Astrocyte (in vitro differentiated cells and primary cell): ENCODE data around the gene SNX6. TPM values are rescaled to one million over a fixed set of nuclear protein-coding genes. Genes with fewer than 3 reads are reported as not detected.

ENCODE experiments used
- DNase-seq: peaks from one replicate; pipeline ENCODE4 v3.0.0-alpha.2; 2010; ENCODE audit warnings: low read depth
- FAIRE-seq: peaks from 2 replicates; lab custom pipeline; 2011; peaks lifted over from hg19 to GRCh38; lab: Jason Lieb, UNC
- H2AFZ ChIP-seq: 2 replicates; pipeline ENCODE4 v1.6.0; 2012; ENCODE audit warnings: low read depth, low read length, inconsistent platforms
- H3K27ac ChIP-seq: 2 replicates; pipeline ENCODE4 v1.5.1; 2011; ENCODE audit warnings: low read depth, low read length, inconsistent platforms
- H3K27me3 ChIP-seq: 2 replicates; pipeline ENCODE4 v1.6.0; 2011; ENCODE audit warnings: low read length, inconsistent platforms; ENCODE audit not compliant: insufficient read depth
- H3K36me3 ChIP-seq: 2 replicates; pipeline ENCODE4 v1.5.1; 2011; ENCODE audit warnings: low read length, inconsistent platforms; ENCODE audit not compliant: insufficient read depth
- H3K4me1 ChIP-seq: 2 replicates; pipeline ENCODE4 v1.5.1; 2011; ENCODE audit warnings: low read length, inconsistent platforms; ENCODE audit not compliant: insufficient read depth
- H3K4me2 ChIP-seq: 2 replicates; pipeline ENCODE4 v1.6.0; 2012; ENCODE audit warnings: low read length, inconsistent platforms
- H3K4me3 ChIP-seq: 2 replicates; pipeline ENCODE4 v1.5.1; 2011; ENCODE audit warnings: low read depth, mild to moderate bottlenecking, low read length, inconsistent platforms; ENCODE audit not compliant: insufficient read depth
- H3K79me2 ChIP-seq: 2 replicates; pipeline ENCODE4 v1.6.0; 2012; ENCODE audit warnings: mild to moderate bottlenecking, low read length, inconsistent platforms; ENCODE audit not compliant: insufficient read depth
- H3K9ac ChIP-seq: 2 replicates; pipeline ENCODE4 v1.6.0; 2012; ENCODE audit warnings: mild to moderate bottlenecking, low read length, inconsistent platforms
- H3K9me3 ChIP-seq: 2 replicates; pipeline ENCODE4 v1.5.1; 2012; ENCODE audit warnings: low read depth, mild to moderate bottlenecking, low read length, inconsistent platforms; ENCODE audit not compliant: insufficient read depth
- H4K20me1 ChIP-seq: 2 replicates; pipeline ENCODE4 v1.6.0; 2012; ENCODE audit warnings: low read length, inconsistent platforms; ENCODE audit not compliant: insufficient read depth
- H3K27ac Mint-ChIP-seq: one replicate; pipeline ENCODE4 v1.8.0; 2021; ENCODE audit warnings: mild to moderate bottlenecking, mixed read lengths; ENCODE audit not compliant: unreplicated experiment
- H3K27me3 Mint-ChIP-seq: one replicate; pipeline ENCODE4 v1.8.0; 2021; ENCODE audit warnings: low read depth, mixed read lengths; ENCODE audit not compliant: unreplicated experiment
- H3K36me3 Mint-ChIP-seq: one replicate; pipeline ENCODE4 v1.8.0; 2021; ENCODE audit warnings: low read depth, mixed read lengths; ENCODE audit not compliant: unreplicated experiment
- H3K4me1 Mint-ChIP-seq: one replicate; pipeline ENCODE4 v1.8.0; 2021; ENCODE audit warnings: low read depth, mixed read lengths; ENCODE audit not compliant: unreplicated experiment
- H3K4me3 Mint-ChIP-seq: one replicate; pipeline ENCODE4 v1.8.0; 2021; ENCODE audit warnings: mild to moderate bottlenecking, moderate library complexity, mixed read lengths; ENCODE audit not compliant: unreplicated experiment
- H3K9me3 Mint-ChIP-seq: one replicate; pipeline ENCODE4 v1.8.0; 2021; ENCODE audit warnings: mild to moderate bottlenecking, mixed read lengths; ENCODE audit not compliant: unreplicated experiment
- CTCF ChIP-seq: IDR thresholded peaks from 2 replicates; pipeline ENCODE4 v1.5.1; 2011; ENCODE audit warnings: low read depth, mild to moderate bottlenecking, inconsistent platforms, low read length, moderate library complexity; ENCODE audit not compliant: insufficient read depth
- EZH2 ChIP-seq: IDR thresholded peaks from 2 replicates; pipeline ENCODE4 v1.6.1; 2012; ENCODE audit warnings: mild to moderate bottlenecking, low read length, inconsistent platforms; ENCODE audit not compliant: insufficient read depth
- total RNA-seq: library from RNA; stranded (reverse); gene quantifications from 2 replicates; pipeline ENCODE4 v1.2.1, GENCODE V29; 2021

The SNX6 gene
- total RNA-seq, 1 donor from 2014 or later = 111 TPM

GRCh38 chr14:34646570-34647255 is 16.8 kb upstream of the SNX6 start:
- Mint-ChIP-seq H3K4me3 (no peak overlapping the region), H3K4me1 (peaks cover 25% of the 10 kb centered on the region), H3K9me3 (no peaks in the 10 kb centered on the region), H3K27me3 (no peaks in the 10 kb centered on the region), H3K27ac (no peak overlapping the region), H3K36me3 (no peaks in the 10 kb centered on the region)
- Histone ChIP-seq H3K9me3 (no peaks in the 10 kb centered on the region), H3K9ac (no peak overlapping the region), H3K79me2 (no peaks in the 10 kb centered on the region), H3K4me2 (no peak overlapping the region), H3K36me3 (no peaks in the 10 kb centered on the region), H4K20me1 (no peaks in the 10 kb centered on the region), H2AFZ (no peak overlapping the region), H3K4me3 (no peak overlapping the region), H3K27me3 (no peaks in the 10 kb centered on the region), H3K27ac (no peak overlapping the region), H3K4me1 (peaks cover 26% of the 10 kb centered on the region)
- FAIRE-seq = no peak
- DNase-seq = no peak
- TF ChIP-seq EZH2 (no peak), CTCF (no peak)

- H3K4me3 Mint-ChIP-seq = no peak overlapping the region
- no peak for TF ChIP-seq EZH2
- no peak for TF ChIP-seq CTCF
- no peak overlapping the region for H3K27ac ChIP-seq
Measured at GRCh38 chr14:34643361-34643760, 13.4 kb upstream of the SNX6 start.

GRCh38 chr14:34642595-34642994 is 12.6 kb upstream of the SNX6 start:
- Histone ChIP-seq H3K27me3 (no peaks in the 10 kb centered on the region), H3K9me3 (no peaks in the 10 kb centered on the region), H3K27ac (no peak overlapping the region), H3K4me2 (no peak overlapping the region), H3K4me1 (no peaks in the 10 kb centered on the region), H2AFZ (no peak overlapping the region), H3K79me2 (no peaks in the 10 kb centered on the region), H3K9ac (no peak overlapping the region), H4K20me1 (no peaks in the 10 kb centered on the region), H3K36me3 (no peaks in the 10 kb centered on the region), H3K4me3 (no peak overlapping the region)
- FAIRE-seq = no peak
- no peak for DNase-seq
- H3K27me3 Mint-ChIP-seq = no peaks in the 10 kb centered on the region
- no peak overlapping the region for H3K27ac Mint-ChIP-seq
- H3K36me3 Mint-ChIP-seq = peaks cover 2% of the 10 kb centered on the region
- no peak overlapping the region for H3K4me3 Mint-ChIP-seq
- no peaks in the 10 kb centered on the region for H3K9me3 Mint-ChIP-seq
- no peaks in the 10 kb centered on the region for H3K4me1 Mint-ChIP-seq
- TF ChIP-seq CTCF (no peak), EZH2 (no peak)

More at GRCh38 chr14:34643361-34643760, 13.4 kb upstream of the SNX6 start:
- H2AFZ ChIP-seq = no peak overlapping the region
- H3K27ac Mint-ChIP-seq = peak overlapping the region; percentile 20
- no peaks in the 10 kb centered on the region for H3K4me1 ChIP-seq
- DNase-seq (no peak), FAIRE-seq (no peak)
- no peaks in the 10 kb centered on the region for H3K4me1 Mint-ChIP-seq
- no peaks in the 10 kb centered on the region for H3K9me3 ChIP-seq
- no peak overlapping the region for H3K4me3 ChIP-seq
- peaks cover 2% of the 10 kb centered on the region for H3K36me3 Mint-ChIP-seq
- no peak overlapping the region for H3K4me2 ChIP-seq
- no peak overlapping the region for H3K9ac ChIP-seq
- no peaks in the 10 kb centered on the region for H3K36me3 ChIP-seq
- no peaks in the 10 kb centered on the region for H3K79me2 ChIP-seq
- no peaks in the 10 kb centered on the region for H3K27me3 Mint-ChIP-seq
- no peaks in the 10 kb centered on the region for H4K20me1 ChIP-seq
- H3K27me3 ChIP-seq = no peaks in the 10 kb centered on the region
- H3K9me3 Mint-ChIP-seq = no peaks in the 10 kb centered on the region
